GM13977 (cell line): Measurements from ENCODE around the gene CCDC126.

Experiments
- DNase-seq: peaks from one replicate; pipeline ENCODE4 v3.0.0; 2012; ENCODE audit warnings: low spot score
- in situ Hi-C: fragments of 300-500 bp; cut with MboI; formaldehyde crosslinking; loops from one replicate; pipeline ENCODE4 v1.12.0; 2022; ENCODE audit warnings: low sequenced_read_pairs, low pct_unique_long_range_greater_than_20kb, mixed read lengths, inconsistent platforms; ENCODE audit not compliant: unreplicated experiment
- TF ChIP-seq, protein P1 (sequence below): IDR thresholded peaks from 2 replicates; pipeline ENCODE4 v1.5.1; 2012; ENCODE audit warnings: mild to moderate bottlenecking, control low read depth; ENCODE audit not compliant: insufficient read depth; ENCODE audit errors: extremely low read depth, missing control alignments

Gene CCDC126

DNA sequence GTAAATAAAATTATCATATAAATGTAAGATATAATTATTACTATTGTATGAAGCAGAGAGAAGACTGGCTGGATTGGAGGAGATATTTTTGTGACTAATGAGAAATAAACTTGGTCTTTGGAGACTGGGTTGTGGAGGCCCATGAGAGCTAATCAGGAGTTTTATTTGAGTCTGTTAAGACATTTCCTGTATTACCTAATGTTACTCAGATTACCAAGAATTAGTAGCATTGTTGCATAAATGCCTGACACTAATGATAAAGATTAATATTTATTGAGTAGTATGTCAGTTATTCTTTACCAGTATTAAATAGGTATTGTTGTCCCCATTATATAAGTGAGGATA is 7.1 kb downstream of the CCDC126 start:
- TF ChIP-seq, protein P1, sequence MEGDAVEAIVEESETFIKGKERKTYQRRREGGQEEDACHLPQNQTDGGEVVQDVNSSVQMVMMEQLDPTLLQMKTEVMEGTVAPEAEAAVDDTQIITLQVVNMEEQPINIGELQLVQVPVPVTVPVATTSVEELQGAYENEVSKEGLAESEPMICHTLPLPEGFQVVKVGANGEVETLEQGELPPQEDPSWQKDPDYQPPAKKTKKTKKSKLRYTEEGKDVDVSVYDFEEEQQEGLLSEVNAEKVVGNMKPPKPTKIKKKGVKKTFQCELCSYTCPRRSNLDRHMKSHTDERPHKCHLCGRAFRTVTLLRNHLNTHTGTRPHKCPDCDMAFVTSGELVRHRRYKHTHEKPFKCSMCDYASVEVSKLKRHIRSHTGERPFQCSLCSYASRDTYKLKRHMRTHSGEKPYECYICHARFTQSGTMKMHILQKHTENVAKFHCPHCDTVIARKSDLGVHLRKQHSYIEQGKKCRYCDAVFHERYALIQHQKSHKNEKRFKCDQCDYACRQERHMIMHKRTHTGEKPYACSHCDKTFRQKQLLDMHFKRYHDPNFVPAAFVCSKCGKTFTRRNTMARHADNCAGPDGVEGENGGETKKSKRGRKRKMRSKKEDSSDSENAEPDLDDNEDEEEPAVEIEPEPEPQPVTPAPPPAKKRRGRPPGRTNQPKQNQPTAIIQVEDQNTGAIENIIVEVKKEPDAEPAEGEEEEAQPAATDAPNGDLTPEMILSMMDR: no peak
- in situ Hi-C loops: no loop called here
- DNase-seq: no peak

DNA sequence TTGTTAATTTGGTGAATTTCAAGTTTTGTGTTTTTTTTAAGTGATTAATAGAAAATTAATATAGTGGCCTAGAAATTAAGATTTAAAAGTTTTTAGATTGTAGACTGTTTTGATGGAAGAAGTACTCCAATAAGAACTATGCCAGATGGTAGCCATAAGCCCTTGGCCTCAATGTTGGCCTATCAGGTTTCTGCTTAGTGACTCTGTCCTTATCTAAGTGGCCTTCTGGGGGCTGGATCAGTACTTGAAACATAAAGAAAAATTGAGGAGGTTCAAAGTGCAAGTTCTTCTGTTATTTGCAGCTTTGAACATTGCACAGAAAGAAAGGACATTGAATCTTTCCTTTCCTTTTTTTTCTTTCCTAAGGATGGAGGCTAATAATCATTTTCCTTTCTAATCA is 9.9 kb downstream of the CCDC126 start:
- in situ Hi-C loops: no loop called here
- no peak for DNase-seq
- TF ChIP-seq, protein P1: no peak

- TF ChIP-seq, protein P1: no peak
- in situ Hi-C loops: no loop called here
Measured at GRCh38 chr7:23607866-23608265, 10.7 kb downstream of the CCDC126 start.

DNA sequence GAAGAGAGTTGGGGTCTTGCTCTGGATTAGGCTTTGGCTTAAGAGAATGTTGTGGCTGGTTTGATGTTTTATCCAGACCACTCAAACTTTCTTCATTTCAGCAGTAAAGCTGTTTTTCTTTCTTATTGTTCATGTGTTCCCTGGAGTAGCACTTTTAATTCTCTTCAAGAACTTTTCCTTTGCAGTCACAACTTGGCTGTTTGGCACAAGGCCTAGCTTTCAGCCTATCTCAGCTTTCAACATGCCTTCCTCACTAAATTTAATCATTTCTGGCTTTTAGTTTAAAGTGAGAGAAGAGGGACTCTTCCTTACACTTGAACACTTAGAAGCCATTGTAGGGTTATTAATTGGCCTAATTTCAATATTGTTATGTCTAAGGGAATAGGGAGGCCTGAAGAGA is 18.1 kb downstream of the CCDC126 start:
- in situ Hi-C loops: no loop called here
- no peak for DNase-seq
- TF ChIP-seq, protein P1: no peak

More at GRCh38 chr7:23607866-23608265, 10.7 kb downstream of the CCDC126 start:
- DNase-seq: no peak

- no peak for DNase-seq
- in situ Hi-C loops: no loop called here
- TF ChIP-seq, protein P1: no peak
Measured at GRCh38 chr7:23616593-23616992, 19.4 kb downstream of the CCDC126 start.

- in situ Hi-C loops: no loop called here
- no peak for DNase-seq
- TF ChIP-seq, protein P1: no peak
Measured at GRCh38 chr7:23617482-23617881, 20.3 kb downstream of the CCDC126 start.

DNA sequence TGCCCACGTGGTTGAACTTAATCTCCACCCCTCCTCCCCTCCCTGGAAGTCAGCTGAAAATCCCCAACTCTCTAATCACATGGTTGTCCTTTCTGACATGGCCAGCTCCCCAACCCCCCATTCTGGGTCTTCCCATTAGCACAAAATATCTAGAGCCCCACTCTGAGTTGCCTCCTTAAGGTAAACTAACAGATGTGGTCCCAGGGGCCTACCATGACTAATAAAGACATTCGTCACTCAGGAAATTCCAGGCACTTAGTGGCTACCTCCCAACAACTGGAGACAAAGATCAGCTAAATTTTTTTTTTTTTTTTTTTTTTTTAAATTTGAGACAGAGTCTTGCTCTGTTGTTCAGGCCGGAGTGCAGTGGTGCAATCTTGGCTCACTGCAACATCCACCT is 21.1 kb downstream of the CCDC126 start:
- TF ChIP-seq, protein P1: no peak
- DNase-seq: no peak
- in situ Hi-C loops: no loop called here
